Measurements from ENCODE around the gene FLII. TPM values are rescaled to one million over a fixed set of nuclear protein-coding genes. Genes with fewer than 3 reads are reported as not detected.

Gene FLII
- polyA plus RNA-seq, 1 of the 3 experiments (the other 2 are of a cell fraction): 244 TPM

- Histone ChIP-seq H3K27me3 (ENCODE audit: insufficient read depth) (no peaks in the 10 kb centered on the region), H3K79me2 (ENCODE audit: insufficient read depth) (peaks cover 35% of the 10 kb centered on the region), H4K20me1 (ENCODE audit: insufficient read depth) (peaks cover 36% of the 10 kb centered on the region), H3K27ac (ENCODE audit: low read depth in 2 of 2, low read length in 1 of 2) (no peak overlapping the region), H3K4me2 (no peak overlapping the region), H3K4me3 (ENCODE audit: low read depth in 2 of 2, low read length in 1 of 2) (no peak overlapping the region), H2AFZ (ENCODE audit: low read depth) (no peak overlapping the region), H3K36me3 (replicated peaks in 1 of 2; ENCODE audit: control insufficient read depth in 1 of 2, insufficient read depth in 2 of 2, low read length in 1 of 2) (peaks cover 22 to 71% of the 10 kb centered on the region in 2 experiments), H3K9me2 (no peaks in the 10 kb centered on the region), H3F3A (replicated peaks; ENCODE audit: insufficient read depth) (peaks cover 16% of the 10 kb centered on the region), H3K9me3 (no peaks in the 10 kb centered on the region), H3K9ac (no peak overlapping the region), H3K4me1 (ENCODE audit: control insufficient read depth in 1 of 2, insufficient read depth in 2 of 2, low read depth in 1 of 2, low read length in 1 of 2) (peaks cover 0 to 14% of the 10 kb centered on the region in 2 experiments; a peak in 1 of 4 replicates)
- WGBS (ENCODE audit: low lambda C conversion rate): 95% methylated on average over 8 of the region's 16 CpGs
- CTCF ChIA-PET: no interaction called here
- POLR2A ChIA-PET: no interaction called here
- TF ChIP-seq EP300 (IDR thresholded peaks at IDR 0.05; ENCODE audit: borderline replicate concordance in 1 of 2, low read depth in 1 of 2, low read length in 1 of 2) (no peak), ELF1 (IDR thresholded peaks at IDR 0.05) (no peak), SMC3 (IDR thresholded peaks at IDR 0.05; ENCODE audit: low read depth, low read length) (no peak), MXI1 (IDR thresholded peaks at IDR 0.05; ENCODE audit: low read depth, low read length) (no peak), MAX (IDR thresholded peaks at IDR 0.05; ENCODE audit: low read depth) (no peak), TEAD4 (IDR thresholded peaks at IDR 0.05; ENCODE audit: borderline replicate concordance, insufficient read depth) (no peak), EZH2phosphoT487 (IDR thresholded peaks at IDR 0.05; ENCODE audit: borderline replicate concordance, low read depth) (no peak), USF1 (IDR thresholded peaks at IDR 0.05; ENCODE audit: borderline replicate concordance, low read depth) (no peak), YY1 (IDR thresholded peaks at IDR 0.05; ENCODE audit: low read depth) (no peak), RXRA (IDR thresholded peaks at IDR 0.05; ENCODE audit: borderline replicate concordance, low read depth) (no peak), FOXJ3 (CRISPR knock-in tag; IDR thresholded peaks at IDR 0.05) (no peak), USF2 (IDR thresholded peaks at IDR 0.05; ENCODE audit: borderline replicate concordance, low read depth, low read length) (no peak), POLR2AphosphoS5 (IDR thresholded peaks at IDR 0.05; ENCODE audit: low read depth, low read length) (no peak), SIN3A (IDR thresholded peaks at IDR 0.05; ENCODE audit: borderline replicate concordance, low read depth, low read length) (no peak), PBX3 (IDR thresholded peaks at IDR 0.05) (no peak), NRF1 (IDR thresholded peaks at IDR 0.05; ENCODE audit: low read depth, low read length) (no peak), RCOR1 (IDR thresholded peaks at IDR 0.05; ENCODE audit: low read length) (no peak)
- no peak for DNase-seq
These were observed 5.2 kb downstream of the FLII start for GRCh38 chr17:18253187-18253884.

Data from SK-N-SH (cell line).